ENCODE data around the gene GAS5.
"Not testable (repeated sequence)": the region's sequence is repeated elsewhere in the genome, so short reads cannot be mapped to it uniquely, and the experiment has no call there.

GAS5 gene

GRCh38 chr1:173867753-173868265, at the start of gene GAS5:
Gene GAS5 (minus strand): TSS chr1:173867989.
- DNase-seq (ENCODE audit: low read depth): peak; percentile 98

GRCh38 chr1:173917149-173917548, 49.4 kb upstream of the GAS5 start, which contains the start of gene SERPINC1:
Gene SERPINC1 (minus strand): TSS chr1:173917327. CDS start chr1:173917259, 68 bp downstream.
- no peak for DNase-seq (ENCODE audit: low read depth)

- DNase-seq (ENCODE audit: low read depth): no peak
Measured at GRCh38 chr1:173916667-173917066, 48.9 kb upstream of the GAS5 start.

DNA sequence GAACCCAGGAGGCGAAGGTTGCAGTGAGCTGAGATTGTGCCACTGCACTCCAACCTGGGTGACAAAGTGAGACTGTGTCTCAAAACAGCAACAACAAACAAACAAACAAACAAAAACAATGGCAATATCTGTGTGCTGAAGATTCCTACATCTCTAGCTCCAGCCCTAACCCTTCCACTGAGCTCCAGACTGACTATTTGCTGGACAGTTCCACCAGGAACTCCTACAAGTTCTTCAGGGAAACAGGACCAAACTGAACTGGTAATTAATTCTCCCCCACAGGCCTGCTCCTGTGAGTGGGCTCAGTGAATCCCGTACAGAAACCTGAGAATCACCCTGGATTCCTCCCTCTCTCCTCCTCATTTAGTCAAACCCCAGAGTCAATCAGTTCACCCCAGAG, 47.8 kb upstream of the GAS5 start:
- DNase-seq (ENCODE audit: low read depth): no peak

DNA sequence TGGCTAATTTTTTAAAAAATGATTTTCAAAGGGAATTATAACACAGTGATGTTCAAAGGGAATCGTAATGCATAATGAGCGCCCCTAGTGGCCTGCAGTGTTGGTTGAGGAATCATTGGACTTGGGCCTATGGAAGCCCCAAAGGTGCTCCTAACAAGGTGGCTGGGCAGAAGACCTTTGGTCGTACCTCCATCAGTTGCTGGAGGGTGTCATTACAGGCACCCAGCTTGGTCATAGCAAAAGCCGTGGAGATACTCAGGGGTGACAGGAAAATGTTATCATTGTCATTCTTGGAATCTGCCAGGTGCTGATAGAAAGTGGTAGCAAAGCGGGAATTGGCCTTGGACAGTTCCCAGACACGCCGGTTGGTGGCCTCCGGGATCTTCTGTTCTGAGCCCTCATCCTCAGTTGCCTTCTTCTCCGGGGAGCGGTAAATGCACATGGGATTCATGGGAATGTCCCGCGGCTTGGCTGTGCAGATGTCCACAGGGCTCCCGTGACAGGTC, 46.6 kb upstream of the GAS5 start:
- no peak for DNase-seq (ENCODE audit: low read depth)

GRCh38 chr1:173913111-173913510, 45.3 kb upstream of the GAS5 start:
- no peak for DNase-seq (ENCODE audit: low read depth)

DNA sequence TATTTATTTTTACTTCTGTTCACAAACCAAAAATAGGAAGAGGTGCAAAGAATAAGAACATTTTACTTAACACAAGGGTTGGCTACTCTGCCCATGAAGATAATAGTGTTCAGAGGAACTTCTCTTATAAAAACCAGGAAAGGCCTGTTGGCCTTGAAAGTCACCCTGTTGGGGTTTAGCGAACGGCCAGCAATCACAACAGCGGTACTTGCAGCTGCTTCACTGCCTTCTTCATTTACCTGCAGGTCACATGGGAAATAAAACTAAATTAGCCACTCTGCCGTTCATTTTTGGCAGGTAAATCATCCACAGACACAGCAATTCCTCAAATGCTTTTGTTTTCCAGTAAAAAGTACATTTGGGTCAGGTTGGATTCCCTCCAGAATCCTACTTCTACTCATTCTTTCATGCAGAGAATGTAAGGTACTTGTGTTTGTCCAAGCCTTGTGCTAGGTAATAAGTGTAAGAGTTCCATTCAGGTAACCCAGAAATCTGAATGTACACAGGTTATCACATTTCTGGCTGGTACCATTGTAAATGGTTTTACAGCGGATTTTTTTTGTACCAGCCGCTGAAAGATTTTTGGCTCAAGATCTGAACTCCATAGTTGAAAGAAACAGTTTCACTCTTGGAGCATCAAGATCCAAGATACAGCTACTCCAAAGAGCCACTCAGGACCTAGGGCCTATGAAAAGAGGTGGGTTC, 36.2 kb upstream of the GAS5 start:
- DNase-seq (ENCODE audit: low read depth): no peak

DNA sequence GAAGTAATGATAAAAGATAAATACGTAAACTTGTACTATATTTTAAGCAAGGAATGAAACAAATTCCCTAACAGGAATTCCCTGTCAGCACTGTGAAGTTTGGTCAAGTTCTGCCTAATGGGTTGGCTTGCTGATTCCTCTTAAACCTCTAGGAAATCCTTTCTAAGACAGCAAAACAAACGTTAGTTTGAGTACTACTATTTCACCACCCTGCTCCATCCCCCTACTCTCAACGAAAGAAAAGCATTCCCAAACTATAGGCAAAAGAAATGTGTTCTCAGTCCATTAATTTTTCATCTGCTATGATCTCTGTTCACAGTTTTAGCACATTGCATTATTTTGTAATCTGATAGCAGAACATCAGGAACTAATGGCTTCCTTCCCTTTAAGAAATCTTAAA, 33.2 kb upstream of the GAS5 start:
- DNase-seq (ENCODE audit: low read depth): no peak

DNA sequence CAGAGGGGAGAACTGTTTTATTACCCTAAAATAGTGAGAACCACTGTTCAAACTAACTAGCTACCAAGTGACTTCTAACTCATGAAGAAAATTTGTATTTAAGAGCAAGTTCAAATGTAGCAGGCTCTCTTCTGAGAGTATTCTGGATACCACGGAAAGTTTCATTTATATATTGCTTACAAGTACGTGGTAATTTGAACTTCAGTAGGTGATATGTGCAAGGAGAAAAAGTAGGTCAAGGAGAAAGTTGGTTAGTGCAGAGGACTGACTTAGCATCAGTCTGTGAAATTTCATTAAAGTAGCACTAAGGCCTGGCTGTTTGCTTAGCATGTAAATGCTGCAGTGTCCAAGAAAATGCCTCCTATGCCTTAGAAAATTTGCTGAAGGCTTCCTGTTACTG, 32.6 kb upstream of the GAS5 start:
- no peak for DNase-seq (ENCODE audit: low read depth)

- no peak for DNase-seq (ENCODE audit: low read depth)
Measured at GRCh38 chr1:173894189-173894588, 26.4 kb upstream of the GAS5 start.

DNA sequence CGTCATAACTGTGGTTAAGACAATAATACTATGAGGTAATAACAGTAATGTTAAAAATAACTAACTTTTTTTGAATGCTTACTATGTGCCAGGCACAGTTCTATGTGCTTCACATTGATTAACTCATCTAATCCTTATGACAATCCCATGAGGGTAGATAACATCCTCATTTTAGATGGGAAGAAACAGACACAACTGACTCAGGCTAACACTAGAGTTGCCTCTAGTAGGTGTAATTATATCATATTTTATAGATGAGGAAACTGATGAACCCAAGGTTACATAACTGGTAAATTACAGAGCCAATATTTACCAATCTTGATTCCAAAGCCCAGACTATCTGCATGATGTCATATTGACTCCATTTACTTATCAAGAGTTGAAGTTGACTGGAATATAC, 25.8 kb upstream of the GAS5 start:
- DNase-seq (ENCODE audit: low read depth): no peak

GRCh38 chr1:173889885-173890284, 22.1 kb upstream of the GAS5 start:
- DNase-seq (ENCODE audit: low read depth): no peak

DNA sequence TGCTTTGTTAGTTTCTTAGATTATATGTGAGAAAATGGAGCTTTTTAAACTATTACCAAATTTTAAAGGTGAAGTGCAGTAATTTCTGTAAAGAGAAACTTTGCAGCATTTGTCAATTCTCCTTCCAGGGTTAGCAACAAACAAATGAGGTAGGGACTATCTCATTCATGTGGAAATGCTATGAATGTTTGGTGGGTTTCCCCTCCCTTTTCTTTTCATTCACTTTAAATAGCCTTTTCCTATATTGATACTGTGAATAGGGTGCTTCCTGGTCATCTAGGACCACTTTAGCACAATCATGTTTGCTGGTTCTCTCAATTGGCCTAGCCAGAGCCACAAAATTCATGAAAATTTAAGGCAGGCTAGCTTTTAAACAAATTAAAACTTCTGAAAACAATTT, 21.0 kb upstream of the GAS5 start:
- DNase-seq (ENCODE audit: low read depth): no peak

- no peak for DNase-seq (ENCODE audit: low read depth)
Measured at GRCh38 chr1:173887627-173888026, 19.8 kb upstream of the GAS5 start.

DNA sequence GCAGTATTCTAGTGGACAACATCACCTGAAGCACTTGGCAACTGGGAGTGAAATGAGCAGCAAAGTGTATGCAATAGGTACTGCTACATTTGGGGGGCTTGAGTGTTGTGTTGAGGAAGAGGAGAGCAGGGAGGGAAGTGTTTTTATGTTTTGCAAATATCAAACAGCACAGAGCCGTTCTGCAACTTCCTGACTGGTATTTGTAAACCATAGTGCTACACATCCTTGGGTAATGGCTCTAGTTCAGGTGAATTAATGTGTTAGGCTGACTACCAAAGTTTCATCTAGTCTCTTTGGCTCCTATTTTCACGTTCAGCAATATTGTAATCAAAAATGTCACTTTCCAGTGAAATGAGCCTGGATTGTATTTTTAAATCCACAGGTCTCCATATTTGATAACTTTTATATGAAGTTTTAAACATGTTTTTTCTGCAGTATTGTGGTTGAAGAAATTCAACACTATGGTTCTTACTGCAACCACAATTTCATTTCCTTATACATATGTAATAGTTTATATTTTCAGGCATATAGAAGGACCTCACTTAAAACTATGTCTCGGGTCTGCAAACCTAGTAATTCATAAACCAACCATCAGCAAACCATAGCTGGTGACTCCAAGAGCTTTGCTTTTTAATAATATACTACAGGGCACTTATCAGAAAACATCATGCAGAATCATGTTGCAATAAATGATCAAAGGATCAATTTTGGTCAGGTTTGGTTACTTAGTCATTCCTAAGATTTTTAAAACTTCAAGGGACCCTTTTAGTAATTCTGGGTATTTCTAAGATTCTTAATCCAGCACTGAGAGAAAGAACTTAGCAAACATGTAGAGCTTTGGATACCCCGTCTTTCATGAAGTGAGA, 19.2 kb upstream of the GAS5 start:
- DNase-seq (ENCODE audit: low read depth): no peak

DNA sequence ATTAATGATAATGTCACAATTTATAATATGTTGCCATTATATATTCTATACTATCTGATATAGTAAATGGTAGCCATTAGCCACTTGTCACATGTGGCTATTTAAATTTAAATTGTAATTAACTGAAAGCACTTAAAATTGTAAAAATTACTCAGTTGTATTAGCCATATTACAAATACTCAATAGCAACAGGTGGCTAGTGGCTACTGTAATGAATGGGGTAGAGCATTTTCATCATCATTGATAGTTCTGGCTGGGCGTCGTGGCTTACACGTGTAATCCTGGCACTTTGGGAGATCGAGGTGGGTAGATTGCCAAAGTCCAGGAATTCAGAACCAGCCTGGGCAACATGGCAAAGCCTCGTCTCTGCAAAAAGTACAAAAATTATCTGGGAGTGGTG, 16.9 kb upstream of the GAS5 start:
- DNase-seq (ENCODE audit: low read depth): no peak

DNA sequence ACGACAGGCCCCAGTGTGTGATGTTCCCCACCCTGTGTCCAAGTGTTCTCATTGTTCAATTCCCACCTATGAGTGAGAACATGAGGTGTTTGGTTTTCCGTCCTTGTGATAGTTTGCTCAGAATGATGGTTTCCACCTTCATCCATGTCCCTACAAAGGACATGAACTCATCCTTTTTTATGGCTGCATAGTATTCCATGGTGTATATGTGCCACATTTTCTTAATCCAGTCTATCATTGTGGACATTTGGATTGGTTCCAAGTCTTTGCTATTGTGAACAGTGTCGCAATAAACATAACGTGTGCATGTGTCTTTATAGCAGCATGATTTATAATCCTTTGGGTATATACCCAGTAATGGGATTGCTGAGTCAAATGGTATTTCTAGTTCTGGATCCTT, 13.3 kb upstream of the GAS5 start:
- DNase-seq (ENCODE audit: low read depth): not testable (repeated sequence)

- no peak for DNase-seq (ENCODE audit: low read depth)
Measured at GRCh38 chr1:173878251-173878650, 10.5 kb upstream of the GAS5 start.

- DNase-seq (ENCODE audit: low read depth): no peak
Measured at GRCh38 chr1:173876732-173877131, 8.9 kb upstream of the GAS5 start.

- no peak for DNase-seq (ENCODE audit: low read depth)
Measured at GRCh38 chr1:173871500-173871899, 3.7 kb upstream of the GAS5 start.

DNA sequence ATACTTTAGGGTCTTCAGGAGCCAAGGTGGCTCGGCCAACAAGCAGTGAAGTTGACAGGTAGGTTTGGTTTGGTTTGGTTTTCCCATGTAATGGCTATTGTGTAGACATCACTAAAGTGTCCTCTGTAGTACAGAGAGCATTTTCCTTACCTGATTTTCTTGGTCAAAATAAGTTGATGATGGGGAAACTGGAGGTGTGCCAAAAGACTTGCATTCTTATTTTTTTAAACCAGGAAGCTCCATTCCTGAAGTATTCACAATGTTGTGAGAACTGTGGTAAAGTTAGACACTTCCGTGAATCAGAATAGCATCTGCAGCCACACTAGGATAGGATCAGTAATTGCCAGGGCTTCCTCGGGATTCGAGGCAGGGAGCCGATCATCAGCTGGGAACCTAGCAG, 3.3 kb upstream of the GAS5 start:
- no peak for DNase-seq (ENCODE audit: low read depth)

DNA sequence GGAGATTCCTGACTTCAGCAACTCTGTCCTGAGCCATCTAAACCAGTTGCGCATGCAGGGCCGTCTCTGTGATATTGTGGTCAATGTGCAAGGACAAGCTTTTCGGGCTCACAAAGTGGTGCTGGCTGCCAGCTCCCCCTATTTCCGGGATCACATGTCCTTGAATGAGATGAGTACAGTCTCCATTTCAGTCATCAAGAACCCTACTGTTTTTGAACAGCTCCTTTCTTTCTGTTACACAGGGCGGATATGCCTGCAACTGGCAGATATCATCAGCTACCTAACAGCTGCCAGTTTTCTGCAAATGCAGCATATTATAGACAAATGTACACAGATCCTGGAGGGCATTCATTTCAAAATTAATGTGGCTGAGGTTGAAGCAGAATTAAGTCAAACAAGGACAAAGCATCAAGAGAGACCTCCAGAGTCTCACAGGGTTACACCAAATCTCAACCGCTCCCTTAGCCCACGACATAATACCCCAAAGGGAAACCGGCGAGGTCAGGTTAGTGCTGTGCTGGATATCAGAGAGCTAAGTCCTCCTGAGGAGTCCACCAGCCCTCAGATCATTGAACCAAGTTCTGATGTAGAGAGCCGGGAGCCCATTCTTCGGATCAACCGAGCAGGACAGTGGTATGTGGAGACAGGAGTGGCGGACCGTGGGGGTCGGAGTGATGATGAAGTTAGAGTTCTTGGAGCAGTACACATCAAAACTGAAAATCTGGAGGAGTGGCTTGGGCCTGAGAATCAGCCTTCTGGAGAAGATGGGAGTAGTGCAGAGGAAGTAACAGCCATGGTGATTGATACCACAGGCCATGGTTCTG, 2.7 kb upstream of the GAS5 start:
- DNase-seq (ENCODE audit: low read depth): no peak

Measured in stimulated activated CD8-positive, alpha-beta memory T cell treated with anti-CD3 and anti-CD28 coated beads, Interleukin-7, amount 100 ng/mL, for 24 hours (primary cell).